NCI-H69 (cell line): Measurements from ENCODE around the gene TCN2.
"Not testable (repeated sequence)": the region's sequence is repeated elsewhere in the genome, so short reads cannot be mapped to it uniquely, and the experiment has no call there.

Source experiments
- DNase-seq: peaks from one replicate; lab custom pipeline; 2025; lab: John Stamatoyannopoulos, UW

Gene TCN2

GRCh38 chr22:30647536-30647935 lies 40.6 kb downstream of the TCN2 start:
- DNase-seq = peak; percentile 19

- no peak for DNase-seq
Measured at GRCh38 chr22:30648825-30649224, 41.9 kb downstream of the TCN2 start.

GRCh38 chr22:30649430-30650007 lies 42.5 kb downstream of the TCN2 start:
- peak; percentile 17 for DNase-seq

- peak; percentile 45 for DNase-seq
Measured at GRCh38 chr22:30650508-30651116, 43.6 kb downstream of the TCN2 start.

GRCh38 chr22:30652852-30653251 lies 45.9 kb downstream of the TCN2 start:
- DNase-seq = no peak

GRCh38 chr22:30654361-30654760 lies 47.4 kb downstream of the TCN2 start:
- DNase-seq = no peak

- DNase-seq = peak; percentile 63
Measured at GRCh38 chr22:30655532-30655931, 48.6 kb downstream of the TCN2 start.

- DNase-seq = peak; percentile 93
Measured at GRCh38 chr22:30662040-30662439, 55.1 kb downstream of the TCN2 start.

GRCh38 chr22:30664798-30665197 lies 57.8 kb downstream of the TCN2 start:
- no peak for DNase-seq

GRCh38 chr22:30665266-30665665 lies 58.3 kb downstream of the TCN2 start:
- DNase-seq = no peak

- no peak for DNase-seq
Measured at GRCh38 chr22:30665786-30666185, 58.8 kb downstream of the TCN2 start.

GRCh38 chr22:30667107-30667493 lies 60.1 kb downstream of the TCN2 start:
- no peak for DNase-seq

GRCh38 chr22:30667494-30668385 lies 60.8 kb downstream of the TCN2 start, which contains the start of gene DUSP18:
Gene DUSP18 (minus strand): TSS chr22:30667875. CDS start chr22:30664003, 3,872 bp downstream.
- peak; percentile 98 for DNase-seq

- peak; percentile 74 for DNase-seq
Measured at GRCh38 chr22:30668386-30668710, 61.4 kb downstream of the TCN2 start.

GRCh38 chr22:30671071-30671470 lies 64.1 kb downstream of the TCN2 start:
- DNase-seq = no peak

- DNase-seq = no peak
Measured at GRCh38 chr22:30673136-30673535, 66.2 kb downstream of the TCN2 start.

GRCh38 chr22:30674482-30674881 lies 67.5 kb downstream of the TCN2 start:
- no peak for DNase-seq

- DNase-seq = peak; percentile 93
Measured at GRCh38 chr22:30675436-30675835, 68.5 kb downstream of the TCN2 start.

GRCh38 chr22:30676565-30676964 lies 69.6 kb downstream of the TCN2 start:
- DNase-seq = not testable (repeated sequence)
